SK-N-SH (cell line): ENCODE measurements around the gene SHLD1. TPM values are rescaled to one million over a fixed set of nuclear protein-coding genes. Genes with fewer than 3 reads are reported as not detected.

Experiments
- CTCF ChIA-PET: fragments of 300-600, 350-600 bp; formaldehyde crosslinking; extraction: SDS; loops from one replicate; lab custom pipeline; 2021; lab: Yijun Ruan, JAX
- POLR2A ChIA-PET: fragments of 350-600 bp; sonication (Branson Sonifier 250); formaldehyde crosslinking; extraction: SDS; loops from one replicate; lab custom pipeline; 2020; ENCODE audit warnings: antibody characterized with exemption, inconsistent platforms; lab: Yijun Ruan, JAX
- DNase-seq: peaks from one replicate; pipeline ENCODE4 v3.0.0; 2012
- H2AFZ ChIP-seq: fragments of 200-600 bp; sonication (generic); 2 replicates; pipeline ENCODE4 v1.8.1; 2016; ENCODE audit warnings: antibody characterized with exemption, mild to moderate bottlenecking, low read depth
- H3F3A ChIP-seq: fragments of 200-600 bp; sonication (generic); replicated peaks from 2 replicates; pipeline ENCODE3; 2016; ENCODE audit warnings: antibody characterized with exemption, mild to moderate bottlenecking; ENCODE audit not compliant: insufficient read depth
- H3K27ac ChIP-seq, 2 experiments: fragments of 200-500 bp in 1 of 2; fragments of 200-600 bp in 1 of 2; sonication (Bioruptor generic) in 1 of 2; sonication (generic), shearing (Covaris generic) in 1 of 2; 2 replicates each; pipeline versions ENCODE4 v1.5.1 to v1.6.1; 2014 to 2016; ENCODE audit warnings: low read depth in 2 of 2, inconsistent platforms in 1 of 2, low read length in 1 of 2, mild to moderate bottlenecking in 1 of 2, mixed read lengths in 1 of 2
- H3K27me3 ChIP-seq: fragments of 200-600 bp; sonication (generic), shearing (Covaris generic); 2 replicates; pipeline ENCODE4 v1.6.1; 2016; ENCODE audit warnings: mixed run types; ENCODE audit not compliant: insufficient read depth
- H3K36me3 ChIP-seq, 2 experiments: fragments of 200-500 bp in 1 of 2; fragments of 200-600 bp in 1 of 2; sonication (Bioruptor generic) in 1 of 2; sonication (generic) in 1 of 2; replicated peaks in 1 of 2; 2 replicates each; pipeline versions ENCODE3 to v1.5.1; 2014 to 2016; ENCODE audit warnings: low read length in 1 of 2, mild to moderate bottlenecking in 1 of 2; ENCODE audit not compliant: insufficient read depth in 2 of 2, control insufficient read depth in 1 of 2
- H3K4me1 ChIP-seq, 2 experiments: fragments of 200-500 bp in 1 of 2; fragments of 200-600 bp in 1 of 2; sonication (Bioruptor generic) in 1 of 2; sonication (generic), shearing (Covaris generic) in 1 of 2; 2 replicates each; pipeline versions ENCODE4 v1.5.1 to v1.6.1; 2014 to 2016; ENCODE audit warnings: low read depth in 1 of 2, low read length in 1 of 2, mixed run types in 1 of 2; ENCODE audit not compliant: insufficient read depth in 2 of 2, control insufficient read depth in 1 of 2
- H3K4me2 ChIP-seq: fragments of 200-600 bp; sonication (generic), shearing (Covaris generic); 2 replicates; pipeline ENCODE4 v1.6.1; 2017; ENCODE audit warnings: mixed run types
- H3K4me3 ChIP-seq, 2 experiments: fragments of 200-500 bp in 1 of 2; fragments of 200-600 bp in 1 of 2; sonication (Bioruptor generic) in 1 of 2; sonication (generic), shearing (Covaris generic) in 1 of 2; 2 replicates each; pipeline versions ENCODE4 v1.5.1 to v1.8.1; 2014 to 2016; ENCODE audit warnings: low read depth in 2 of 2, inconsistent platforms in 1 of 2, low read length in 1 of 2, mild to moderate bottlenecking in 1 of 2, mixed read lengths in 1 of 2, moderate library complexity in 1 of 2
- H3K79me2 ChIP-seq: fragments of 200-600 bp; sonication (generic); 2 replicates; pipeline ENCODE4 v1.8.1; 2017; ENCODE audit warnings: mild to moderate bottlenecking; ENCODE audit not compliant: insufficient read depth
- H3K9ac ChIP-seq: fragments of 200-600 bp; sonication (generic); 2 replicates; pipeline ENCODE4 v1.6.1; 2017; ENCODE audit warnings: mixed run types
- H3K9me2 ChIP-seq: fragments of 200-600 bp; sonication (generic); 2 replicates; pipeline ENCODE4 v1.6.1; 2017; ENCODE audit warnings: mixed run types
- H3K9me3 ChIP-seq: fragments of 200-600 bp; sonication (generic); 2 replicates; pipeline ENCODE4 v1.6.1; 2017; ENCODE audit warnings: mixed run types, mild to moderate bottlenecking, moderate library complexity
- H4K20me1 ChIP-seq: fragments of 200-600 bp; sonication (generic); 2 replicates; pipeline ENCODE4 v1.6.1; 2017; ENCODE audit warnings: mild to moderate bottlenecking, mixed run types; ENCODE audit not compliant: insufficient read depth
- CHD2 ChIP-seq: fragments of 150-350 bp; IDR thresholded peaks from 2 replicates; pipeline ENCODE4 v1.6.1; 2018; ENCODE audit warnings: low read length; ENCODE audit not compliant: partially characterized antibody
- ELF1 ChIP-seq: IDR thresholded peaks from 2 replicates; pipeline ENCODE4 v1.4.0; 2012
- EP300 ChIP-seq, 2 experiments: IDR thresholded peaks; 2 replicates each; pipeline versions ENCODE4 v1.4.0 to v1.6.1; 2012; ENCODE audit warnings: borderline replicate concordance in 1 of 2, low read depth in 1 of 2, low read length in 1 of 2
- FOSL2 ChIP-seq: IDR thresholded peaks from 2 replicates; pipeline ENCODE4 v1.4.0; 2012; ENCODE audit warnings: low read depth, mild to moderate bottlenecking, moderate library complexity, borderline replicate concordance
- FOXJ3 ChIP-seq: sonication (generic); formaldehyde crosslinking; IDR thresholded peaks from 2 replicates; pipeline ENCODE4 v1.5.1; 2020; ENCODE audit warnings: mild to moderate bottlenecking, missing genetic modification reagents
- FOXM1 ChIP-seq: IDR thresholded peaks from 2 replicates; pipeline ENCODE4 v1.4.0; 2012; ENCODE audit warnings: low read depth, mild to moderate bottlenecking
- GATA2 ChIP-seq: sonication (generic); formaldehyde crosslinking; IDR thresholded peaks from 2 replicates; pipeline ENCODE4 v1.5.0; 2020; ENCODE audit warnings: mild to moderate bottlenecking, missing genetic modification reagents
- JUND ChIP-seq: IDR thresholded peaks from 2 replicates; pipeline ENCODE4 v1.4.0; 2012
- MAX ChIP-seq: IDR thresholded peaks from 2 replicates; pipeline ENCODE4 v1.4.0; 2012; ENCODE audit warnings: low read depth
- NFIC ChIP-seq: IDR thresholded peaks from 2 replicates; pipeline ENCODE4 v1.4.0; 2012; ENCODE audit warnings: borderline replicate concordance
- POLR2AphosphoS5 ChIP-seq: IDR thresholded peaks from 2 replicates; pipeline ENCODE4 v1.6.1; 2012; ENCODE audit warnings: low read depth, low read length
- SIN3A ChIP-seq: IDR thresholded peaks from 2 replicates; pipeline ENCODE4 v1.6.1; 2012; ENCODE audit warnings: low read depth, mild to moderate bottlenecking, low read length, moderate library complexity, borderline replicate concordance
- SMC3 ChIP-seq: IDR thresholded peaks from 2 replicates; pipeline ENCODE4 v1.6.1; 2012; ENCODE audit warnings: low read depth, low read length, improper control_type of control experiment
- TAF1 ChIP-seq: IDR thresholded peaks from 2 replicates; pipeline ENCODE4 v1.6.1; 2012; ENCODE audit warnings: low read depth, mild to moderate bottlenecking, low read length, moderate library complexity, borderline replicate concordance
- TCF12 ChIP-seq: IDR thresholded peaks from 2 replicates; pipeline ENCODE4 v1.4.0; 2012
- TEAD4 ChIP-seq: IDR thresholded peaks from 2 replicates; pipeline ENCODE4 v1.4.0; 2012; ENCODE audit warnings: mild to moderate bottlenecking, borderline replicate concordance; ENCODE audit not compliant: insufficient read depth
- WGBS: methylation state at CpG from one replicate; pipeline ENCODE4 v1.1.6; 2017; ENCODE audit warnings: low lambda C conversion rate; 5-methylcytosine and 5-hydroxymethylcytosine counted together
- polyA plus RNA-seq, 3 experiments: library from polyadenylated mRNA; depleted of rRNA; stranded (reverse); fragments of >200 nt; gene quantifications; 2 replicates each; pipeline ENCODE4 v1.2.3, GENCODE V29; 2012
- TF ChIP-seq, protein P1 (sequence below): IDR thresholded peaks from 2 replicates; pipeline ENCODE4 v1.6.1; 2012; ENCODE audit warnings: mild to moderate bottlenecking, low read depth, low read length, moderate library complexity
- TF ChIP-seq, protein P2 (sequence below): IDR thresholded peaks from 2 replicates; pipeline ENCODE4; 2012
- TF ChIP-seq, protein P3 (sequence below): IDR thresholded peaks from 2 replicates; pipeline ENCODE4 v1.4.0; 2012; ENCODE audit warnings: low read depth, borderline replicate concordance

Gene SHLD1
- polyA plus RNA-seq, 1 of the 3 experiments (the other 2 are of a cell fraction), result 4.5 TPM

DNA sequence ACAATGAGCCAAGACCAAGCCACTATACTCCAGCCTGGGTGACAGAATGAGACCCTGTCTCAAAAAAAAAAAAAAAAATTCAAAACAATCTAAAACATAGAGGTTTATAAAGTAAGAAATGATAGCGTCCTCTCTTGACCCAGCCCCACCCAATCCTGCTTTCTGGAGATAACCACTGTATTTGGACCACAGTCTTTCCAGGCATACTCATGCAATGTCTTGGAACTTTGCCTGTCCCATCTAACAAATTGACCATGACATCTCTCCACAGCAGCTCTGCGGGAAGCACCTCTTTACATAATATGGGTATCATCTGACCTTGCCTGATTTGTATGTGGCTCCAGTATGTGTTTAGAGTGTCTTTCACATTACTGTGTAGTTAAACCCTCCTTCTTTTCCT is 9.1 kb upstream of the SHLD1 start (continued):
- TF ChIP-seq, protein P1, sequence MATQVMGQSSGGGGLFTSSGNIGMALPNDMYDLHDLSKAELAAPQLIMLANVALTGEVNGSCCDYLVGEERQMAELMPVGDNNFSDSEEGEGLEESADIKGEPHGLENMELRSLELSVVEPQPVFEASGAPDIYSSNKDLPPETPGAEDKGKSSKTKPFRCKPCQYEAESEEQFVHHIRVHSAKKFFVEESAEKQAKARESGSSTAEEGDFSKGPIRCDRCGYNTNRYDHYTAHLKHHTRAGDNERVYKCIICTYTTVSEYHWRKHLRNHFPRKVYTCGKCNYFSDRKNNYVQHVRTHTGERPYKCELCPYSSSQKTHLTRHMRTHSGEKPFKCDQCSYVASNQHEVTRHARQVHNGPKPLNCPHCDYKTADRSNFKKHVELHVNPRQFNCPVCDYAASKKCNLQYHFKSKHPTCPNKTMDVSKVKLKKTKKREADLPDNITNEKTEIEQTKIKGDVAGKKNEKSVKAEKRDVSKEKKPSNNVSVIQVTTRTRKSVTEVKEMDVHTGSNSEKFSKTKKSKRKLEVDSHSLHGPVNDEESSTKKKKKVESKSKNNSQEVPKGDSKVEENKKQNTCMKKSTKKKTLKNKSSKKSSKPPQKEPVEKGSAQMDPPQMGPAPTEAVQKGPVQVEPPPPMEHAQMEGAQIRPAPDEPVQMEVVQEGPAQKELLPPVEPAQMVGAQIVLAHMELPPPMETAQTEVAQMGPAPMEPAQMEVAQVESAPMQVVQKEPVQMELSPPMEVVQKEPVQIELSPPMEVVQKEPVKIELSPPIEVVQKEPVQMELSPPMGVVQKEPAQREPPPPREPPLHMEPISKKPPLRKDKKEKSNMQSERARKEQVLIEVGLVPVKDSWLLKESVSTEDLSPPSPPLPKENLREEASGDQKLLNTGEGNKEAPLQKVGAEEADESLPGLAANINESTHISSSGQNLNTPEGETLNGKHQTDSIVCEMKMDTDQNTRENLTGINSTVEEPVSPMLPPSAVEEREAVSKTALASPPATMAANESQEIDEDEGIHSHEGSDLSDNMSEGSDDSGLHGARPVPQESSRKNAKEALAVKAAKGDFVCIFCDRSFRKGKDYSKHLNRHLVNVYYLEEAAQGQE, result no peak
- TF ChIP-seq CHD2, result no peak

GRCh38 chr20:5742041-5742440 is 8.2 kb upstream of the SHLD1 start:
- no peaks in the 10 kb centered on the region for H3K79me2 ChIP-seq
- no peak overlapping the region for H3K4me2 ChIP-seq
- H3K9me3 ChIP-seq, result no peaks in the 10 kb centered on the region
- POLR2A ChIA-PET, result no interaction called here
- no peak overlapping the region for H2AFZ ChIP-seq
- no peaks in the 10 kb centered on the region for H3F3A ChIP-seq
- no peak for DNase-seq
- WGBS, result 75% methylated on average over 2 of the region's 2 CpGs
- no peaks in the 10 kb centered on the region for H3K27me3 ChIP-seq
- H4K20me1 ChIP-seq, result no peaks in the 10 kb centered on the region
- CTCF ChIA-PET, result no interaction called here
- no peaks in the 10 kb centered on the region for H3K9me2 ChIP-seq
- TF ChIP-seq NFIC (no peak), TAF1 (no peak), JUND (no peak)
- H3K4me1 ChIP-seq, result peaks cover 0 to 6% of the 10 kb centered on the region in 2 experiments; a peak in 1 of 4 replicates
- H3K4me3 ChIP-seq, result no peak overlapping the region
- H3K27ac ChIP-seq, result no peak overlapping the region
- no peak overlapping the region for H3K9ac ChIP-seq
- H3K36me3 ChIP-seq, result no peaks in the 10 kb centered on the region

DNA sequence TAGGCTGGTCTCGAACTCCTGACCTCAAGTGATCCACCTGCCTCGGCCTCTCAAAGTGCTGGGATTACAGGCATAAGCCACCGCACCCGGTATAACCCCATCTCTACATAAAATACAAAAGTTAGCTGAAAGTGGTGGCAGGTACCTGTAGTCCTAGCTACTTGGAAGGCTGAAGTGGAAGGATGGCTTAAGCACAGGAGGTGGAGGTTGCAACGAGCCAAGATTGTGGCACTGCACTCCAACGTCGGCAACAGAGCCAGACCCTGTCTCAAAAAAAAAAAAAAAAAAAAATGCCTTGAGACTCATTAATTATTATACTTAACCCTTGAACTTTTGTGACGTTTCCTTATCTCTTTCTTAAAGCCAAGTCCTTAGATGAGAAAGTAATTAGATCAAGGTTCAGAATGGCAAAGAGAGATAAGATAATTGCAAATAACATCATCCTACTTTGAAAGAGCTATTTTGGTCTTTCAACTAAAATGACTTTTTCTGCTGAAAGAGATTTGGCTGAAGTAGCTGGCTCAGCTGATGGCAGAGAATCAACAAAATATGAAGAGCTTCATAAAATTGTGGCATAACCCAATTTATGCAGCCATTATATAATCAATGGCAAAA is 4.7 kb upstream of the SHLD1 start:
- H3K27ac ChIP-seq, result no peak overlapping the region
- no peaks in the 10 kb centered on the region for H3K79me2 ChIP-seq
- no peaks in the 10 kb centered on the region for H3K36me3 ChIP-seq
- H3K9me3 ChIP-seq, result no peaks in the 10 kb centered on the region
- WGBS, result 57% methylated on average over 8 of the region's 8 CpGs
- no peaks in the 10 kb centered on the region for H4K20me1 ChIP-seq
- ChIA-PET POLR2A (interaction anchor here (0.9 kb wide), 1 partner anchor 12 kb away, joined by 3 read pairs; no protein-coding TSS in a partner anchor), CTCF (interaction anchor here (1.0 to 1.4 kb wide), 2 partner anchors 188 to 216 kb away, joined by 3 to 6 read pairs; no protein-coding TSS in a partner anchor)
- no peaks in the 10 kb centered on the region for H3K9me2 ChIP-seq
- H3K4me1 ChIP-seq, result no peaks in the 10 kb centered on the region
- H3K4me2 ChIP-seq, result no peak overlapping the region
- H3K4me3 ChIP-seq, result no peak overlapping the region
- no peak overlapping the region for H3K9ac ChIP-seq
- no peak for DNase-seq
- H2AFZ ChIP-seq, result no peak overlapping the region
- TF ChIP-seq SIN3A (no peak), CHD2 (no peak), FOXJ3 (CRISPR knock-in tag) (no peak), FOXM1 (no peak), JUND (no peak), FOSL2 (no peak), TAF1 (no peak), SMC3 (no peak), TEAD4 (no peak), MAX (no peak), GATA2 (CRISPR knock-in tag) (no peak), EP300 (IDR thresholded peaks at IDR 0.05; ENCODE audit: borderline replicate concordance in 1 of 2, low read depth in 1 of 2, low read length in 1 of 2) (no peak), TCF12 (no peak), ELF1 (no peak), POLR2AphosphoS5 (no peak)
- TF ChIP-seq, protein P2, sequence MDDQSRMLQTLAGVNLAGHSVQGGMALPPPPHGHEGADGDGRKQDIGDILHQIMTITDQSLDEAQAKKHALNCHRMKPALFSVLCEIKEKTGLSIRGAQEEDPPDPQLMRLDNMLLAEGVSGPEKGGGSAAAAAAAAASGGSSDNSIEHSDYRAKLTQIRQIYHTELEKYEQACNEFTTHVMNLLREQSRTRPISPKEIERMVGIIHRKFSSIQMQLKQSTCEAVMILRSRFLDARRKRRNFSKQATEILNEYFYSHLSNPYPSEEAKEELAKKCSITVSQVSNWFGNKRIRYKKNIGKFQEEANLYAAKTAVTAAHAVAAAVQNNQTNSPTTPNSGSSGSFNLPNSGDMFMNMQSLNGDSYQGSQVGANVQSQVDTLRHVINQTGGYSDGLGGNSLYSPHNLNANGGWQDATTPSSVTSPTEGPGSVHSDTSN, result no peak
- TF ChIP-seq, protein P3, sequence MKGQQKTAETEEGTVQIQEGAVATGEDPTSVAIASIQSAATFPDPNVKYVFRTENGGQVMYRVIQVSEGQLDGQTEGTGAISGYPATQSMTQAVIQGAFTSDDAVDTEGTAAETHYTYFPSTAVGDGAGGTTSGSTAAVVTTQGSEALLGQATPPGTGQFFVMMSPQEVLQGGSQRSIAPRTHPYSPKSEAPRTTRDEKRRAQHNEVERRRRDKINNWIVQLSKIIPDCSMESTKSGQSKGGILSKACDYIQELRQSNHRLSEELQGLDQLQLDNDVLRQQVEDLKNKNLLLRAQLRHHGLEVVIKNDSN, result no peak
- no peaks in the 10 kb centered on the region for H3K27me3 ChIP-seq
- no peaks in the 10 kb centered on the region for H3F3A ChIP-seq
